Erythroblast (primary cell): Measurements from ENCODE around the gene BLTP3B.

ENCODE experiments used
- GATA1 ChIP-seq: IDR thresholded peaks from 2 replicates; pipeline ENCODE4 v1.6.1; 2011; ENCODE audit warnings: low read depth, mild to moderate bottlenecking, control low read depth, low read length, moderate library complexity
- POLR2A ChIP-seq: IDR thresholded peaks from 2 replicates; pipeline ENCODE4 v1.6.1; 2011; ENCODE audit warnings: mild to moderate bottlenecking, low read length

DNA sequence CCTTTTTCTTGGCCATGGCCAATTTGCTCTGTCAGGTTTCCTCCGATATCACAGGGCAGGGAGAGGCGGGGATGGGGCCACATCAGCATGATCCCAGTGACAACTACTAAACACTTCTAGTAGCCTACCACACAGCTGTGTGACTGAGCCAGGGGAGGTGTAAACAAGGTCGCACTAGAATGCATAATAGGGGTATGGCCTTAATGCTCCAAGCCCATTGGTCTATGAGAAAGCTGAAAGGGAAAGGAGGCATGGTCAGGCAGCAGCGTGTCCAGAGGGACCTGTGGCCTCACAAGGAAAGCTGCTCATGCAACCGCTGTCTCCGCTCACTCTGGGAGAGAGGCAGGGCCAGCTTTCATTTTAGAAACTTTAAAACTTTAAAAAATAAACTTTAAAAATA lies 30.4 kb upstream of the BLTP3B start:
- TF ChIP-seq POLR2A (no peak), GATA1 (no peak)
